Pons (tissue), 1 donor: Measurements from ENCODE around the gene FAM210A.
A peak's percentile ranks its signal among the peaks of the same experiment; 100 is the strongest.
"Not testable (repeated sequence)": the region's sequence is repeated elsewhere in the genome, so short reads cannot be mapped to it uniquely, and the experiment has no call there.

Experiments used
- DNase-seq: peaks from one replicate; pipeline ENCODE4 v3.0.0-alpha.2; 2016; ENCODE audit warnings: low spot score

The FAM210A gene

GRCh38 chr18:13703899-13704298 is 22.5 kb downstream of the FAM210A start:
- no peak for DNase-seq

DNA sequence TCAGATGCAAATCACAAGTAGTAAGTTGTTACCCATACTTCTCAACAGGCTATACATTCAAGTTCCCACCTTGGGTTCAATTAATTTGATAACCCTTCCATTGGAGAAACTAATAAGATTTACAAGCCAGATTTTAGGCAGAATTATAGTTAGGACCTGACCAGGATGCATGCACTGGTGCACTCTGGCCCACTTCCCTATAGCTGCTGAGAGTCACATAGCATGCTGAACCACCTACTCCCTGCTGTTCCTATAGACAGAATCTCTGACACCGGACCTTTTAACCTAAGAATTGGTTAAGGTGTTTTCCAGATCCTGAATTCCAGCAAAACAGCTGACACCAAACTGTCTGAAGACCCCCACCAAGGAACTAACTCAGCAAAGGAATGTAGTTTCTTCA is 26.2 kb downstream of the FAM210A start:
- DNase-seq: no peak

GRCh38 chr18:13696961-13697360 is 29.4 kb downstream of the FAM210A start:
- DNase-seq: no peak

GRCh38 chr18:13695337-13695736 is 31.0 kb downstream of the FAM210A start:
- DNase-seq: not testable (repeated sequence)

DNA sequence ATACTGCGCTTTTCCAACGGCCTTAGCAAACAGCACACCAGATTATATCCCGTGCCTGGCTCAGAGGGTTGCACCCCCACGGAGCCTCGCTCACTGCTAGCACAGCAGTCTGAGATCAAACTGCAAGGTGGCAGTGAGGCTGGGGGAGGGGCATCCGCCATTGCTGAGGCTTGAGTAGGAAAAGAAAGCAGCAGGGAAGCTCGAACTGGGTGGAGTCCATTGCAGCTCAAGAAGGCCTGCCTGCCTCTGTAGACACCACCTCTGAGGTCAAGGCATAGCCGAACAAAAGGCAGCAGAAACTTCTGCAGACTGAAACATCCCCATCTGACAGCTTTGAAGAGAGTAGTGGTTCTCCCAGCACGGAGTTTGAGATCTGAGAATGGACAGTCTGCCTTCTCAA is 36.3 kb downstream of the FAM210A start:
- not testable (repeated sequence) for DNase-seq

DNA sequence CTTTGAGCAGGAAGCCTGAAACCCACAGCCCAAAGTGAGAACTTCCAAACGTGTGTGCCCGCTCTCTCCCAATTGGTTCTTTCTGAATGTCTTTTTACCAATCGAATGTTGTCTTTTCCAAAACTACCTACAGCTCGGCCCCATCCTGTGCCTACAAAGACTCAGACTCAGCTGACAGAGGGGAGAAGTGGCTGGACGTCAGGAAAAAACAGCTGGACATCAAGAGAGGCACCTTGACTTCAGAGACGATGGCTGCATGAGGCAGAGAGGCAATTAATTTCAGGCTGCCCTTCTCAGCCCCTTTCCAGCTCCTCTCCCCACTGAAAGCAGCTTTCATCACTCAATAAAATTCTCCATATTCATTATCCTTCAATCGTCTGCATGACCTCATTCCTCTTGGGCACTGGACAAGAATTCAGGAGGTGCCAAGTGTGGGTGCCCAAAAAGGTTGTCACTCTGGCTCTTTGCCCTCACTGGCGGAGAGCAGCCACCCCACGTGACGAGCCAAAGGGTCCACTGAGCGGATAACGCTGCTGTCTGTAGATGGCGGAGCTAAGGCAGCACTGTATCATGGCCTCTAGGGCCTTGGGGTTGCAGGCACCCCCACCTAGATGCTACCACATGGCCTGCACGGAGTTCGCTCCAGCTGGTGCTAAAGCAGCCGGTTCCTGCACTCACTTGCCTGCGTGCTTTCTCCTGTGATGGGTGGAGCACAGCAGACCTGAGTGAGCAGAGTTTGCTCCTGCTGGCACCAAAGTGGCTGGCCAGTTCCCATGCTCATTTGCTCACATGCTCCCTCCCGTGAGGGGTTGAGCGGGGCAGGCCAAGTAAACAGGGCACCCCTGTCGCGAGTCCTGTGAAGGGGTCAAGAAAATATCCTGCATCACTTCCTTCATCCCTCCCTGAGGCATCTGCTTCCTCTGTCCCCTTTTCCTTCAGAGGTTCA is 37.9 kb downstream of the FAM210A start:
- no peak for DNase-seq

GRCh38 chr18:13684546-13684945 is 41.8 kb downstream of the FAM210A start:
- DNase-seq: no peak

DNA sequence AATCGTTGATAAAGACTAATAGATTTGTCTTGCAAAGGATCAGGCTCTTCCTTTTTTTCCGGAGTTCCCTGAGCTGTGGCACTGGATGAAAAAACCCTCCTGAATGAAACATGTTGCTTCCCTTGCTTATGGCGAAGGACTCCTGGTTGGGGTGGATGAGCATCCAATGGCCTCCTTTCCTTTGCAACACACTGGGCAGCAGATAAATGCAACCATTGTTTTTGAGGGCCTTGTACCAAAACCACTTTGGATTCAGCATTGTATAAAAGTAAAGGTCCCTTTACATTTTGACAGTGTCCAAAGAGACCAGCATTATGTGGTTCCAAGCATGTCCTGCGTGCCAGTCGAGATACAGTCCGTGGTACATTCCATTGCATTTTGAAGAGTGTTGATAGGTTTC is 44.7 kb downstream of the FAM210A start:
- peak; percentile 82 for DNase-seq

GRCh38 chr18:13680612-13681011 is 45.7 kb downstream of the FAM210A start:
- DNase-seq: peak; percentile 69

GRCh38 chr18:13677350-13677749 is 49.0 kb downstream of the FAM210A start:
- not testable (repeated sequence) for DNase-seq

DNA sequence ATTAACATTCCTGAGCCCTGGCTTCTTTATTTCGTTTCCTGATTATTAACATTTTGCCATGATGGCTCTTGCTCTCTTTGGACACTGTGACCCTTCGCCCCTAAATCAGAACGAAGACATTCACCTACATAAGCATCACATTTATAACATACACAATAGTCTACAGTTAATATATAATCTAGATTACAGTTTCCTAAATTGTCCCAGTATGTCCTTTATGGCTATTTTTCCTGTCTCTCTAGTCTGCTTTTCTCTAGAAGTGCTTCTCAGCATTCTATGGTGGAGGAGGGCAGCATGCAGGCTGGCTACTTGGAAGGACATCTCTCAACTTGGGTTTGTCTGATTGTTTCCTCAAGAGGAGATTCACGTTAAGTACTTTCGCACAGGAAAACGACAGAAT is 49.9 kb downstream of the FAM210A start:
- DNase-seq: no peak

DNA sequence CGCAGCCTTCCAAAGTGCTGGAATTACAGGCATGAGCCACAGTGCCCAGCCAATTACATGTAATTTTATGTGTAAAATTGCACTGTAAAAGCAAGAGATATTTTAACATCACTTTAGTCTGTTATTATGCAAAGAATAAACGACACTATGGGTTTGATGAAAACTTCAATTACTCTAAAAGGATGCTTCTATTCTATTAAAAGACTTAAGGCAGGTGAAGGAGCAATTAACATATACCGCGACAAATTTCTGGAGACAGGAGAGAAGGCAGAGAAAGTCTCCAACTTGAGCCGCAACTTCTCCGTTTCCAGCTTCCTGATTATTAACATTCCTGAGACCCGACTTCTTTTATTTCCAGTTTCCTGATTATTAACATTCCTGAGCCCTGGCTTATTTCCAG is 53.7 kb downstream of the FAM210A start:
- no peak for DNase-seq

DNA sequence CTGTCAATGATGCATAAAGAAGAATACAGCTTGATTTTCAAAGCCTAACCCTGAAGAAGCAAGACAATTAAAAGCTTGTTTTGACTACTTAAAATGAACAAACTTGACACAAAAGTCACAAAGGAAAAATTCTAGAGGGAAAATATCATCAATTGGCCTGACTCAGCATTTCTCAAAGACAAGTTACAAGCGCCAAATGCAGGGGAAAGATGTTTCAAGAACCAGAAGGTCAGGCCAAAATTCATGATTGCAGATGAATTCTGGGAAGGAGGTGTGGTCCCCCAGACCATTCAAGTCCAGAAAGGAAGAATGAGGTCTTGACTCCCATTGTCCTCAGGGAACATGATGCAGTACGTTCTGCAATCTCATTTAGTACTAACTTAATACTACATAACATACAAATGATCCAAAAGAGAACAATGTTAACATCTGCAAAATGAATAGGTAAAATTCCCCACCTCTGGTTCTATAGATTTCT is 64.5 kb downstream of the FAM210A start:
- DNase-seq: no peak

GRCh38 chr18:13661051-13661778 is 65.1 kb downstream of the FAM210A start:
- no peak for DNase-seq

DNA sequence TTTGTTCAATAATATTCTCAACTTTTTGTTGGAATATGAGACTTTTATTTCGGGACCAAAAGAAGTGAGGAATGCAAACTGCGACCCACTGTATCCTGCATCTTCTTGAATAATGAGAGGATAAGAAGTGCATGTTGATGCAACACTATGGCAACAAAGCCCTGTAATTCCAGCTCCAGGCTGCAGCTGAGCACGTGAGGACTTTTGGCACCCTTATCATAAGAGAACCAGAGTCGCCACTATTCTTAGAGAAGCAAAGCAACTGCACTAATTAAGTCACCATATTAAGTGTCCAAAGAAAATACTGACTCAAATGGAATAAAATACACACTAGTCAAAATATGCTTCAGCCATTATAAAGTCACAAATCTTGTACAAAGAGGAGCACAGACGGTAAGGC is 65.8 kb downstream of the FAM210A start:
- DNase-seq: no peak

DNA sequence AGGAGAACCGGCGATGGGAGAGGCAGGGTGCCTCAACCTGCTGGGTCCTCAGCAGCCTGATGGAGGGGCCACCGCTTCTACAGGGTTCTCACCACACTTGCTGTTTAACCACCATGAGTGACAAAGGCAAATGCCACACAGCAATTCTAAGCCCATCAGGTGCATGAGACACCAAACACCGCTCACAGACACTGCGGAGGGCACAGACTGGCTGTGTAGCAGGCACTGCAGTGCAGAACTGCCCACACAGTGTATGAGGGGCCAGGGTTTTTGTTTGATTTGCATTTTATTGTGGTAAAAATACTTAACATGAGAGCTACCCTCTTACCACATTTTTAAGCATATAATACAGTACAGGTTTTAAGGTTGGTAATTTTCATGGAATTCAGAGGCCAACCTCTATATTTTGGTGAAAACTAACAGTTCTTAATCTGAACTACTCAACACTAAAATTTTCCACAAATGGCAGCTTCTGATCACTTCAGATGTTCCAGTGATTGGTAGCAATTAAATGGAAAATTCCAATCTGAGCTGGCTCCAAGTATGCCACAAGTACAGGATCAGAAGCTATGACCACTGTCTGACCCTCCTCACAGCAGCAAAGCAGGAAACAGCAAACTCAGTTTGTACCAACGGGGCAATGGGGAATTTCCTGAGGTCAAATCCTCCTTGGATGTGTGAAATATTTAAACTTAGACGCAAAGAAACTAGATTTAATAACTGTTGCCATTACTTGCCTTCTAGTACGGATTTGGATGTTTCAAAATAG is 67.7 kb downstream of the FAM210A start:
- no peak for DNase-seq

GRCh38 chr18:13657974-13658373 is 68.4 kb downstream of the FAM210A start:
- no peak for DNase-seq

DNA sequence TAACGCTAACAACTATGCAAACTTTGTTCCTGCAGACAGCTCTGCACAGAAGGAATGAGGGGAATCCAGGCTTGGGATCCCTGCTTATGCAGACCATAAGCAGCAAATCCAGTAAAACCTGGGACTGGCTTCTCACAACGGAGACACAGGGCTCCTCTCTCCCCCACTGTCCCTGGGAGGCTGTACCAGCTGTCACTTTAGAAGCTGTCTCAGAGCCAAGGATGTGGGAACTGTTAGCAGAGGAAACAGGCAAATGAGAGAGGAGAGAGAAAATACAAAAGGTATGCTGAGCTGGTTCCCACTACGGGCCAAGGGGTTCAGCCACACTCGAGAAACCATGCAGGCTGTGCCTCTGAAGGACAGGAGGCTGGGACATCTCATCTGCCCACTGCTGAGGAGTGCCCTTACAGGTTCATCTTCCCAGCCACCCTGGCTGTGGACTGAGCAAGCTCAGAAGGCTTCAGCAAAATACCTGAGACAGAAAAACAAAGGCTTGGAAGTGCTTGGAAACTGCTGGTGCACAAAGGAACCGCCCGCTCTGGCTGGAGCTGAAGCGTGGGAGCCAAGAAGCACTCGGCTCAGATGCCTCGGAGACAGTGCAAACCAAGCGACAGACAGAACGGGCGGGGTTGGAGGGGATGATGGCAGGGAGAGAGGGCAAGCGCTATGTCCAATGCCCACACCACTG is 72.5 kb downstream of the FAM210A start:
- DNase-seq: peak; percentile 59

DNA sequence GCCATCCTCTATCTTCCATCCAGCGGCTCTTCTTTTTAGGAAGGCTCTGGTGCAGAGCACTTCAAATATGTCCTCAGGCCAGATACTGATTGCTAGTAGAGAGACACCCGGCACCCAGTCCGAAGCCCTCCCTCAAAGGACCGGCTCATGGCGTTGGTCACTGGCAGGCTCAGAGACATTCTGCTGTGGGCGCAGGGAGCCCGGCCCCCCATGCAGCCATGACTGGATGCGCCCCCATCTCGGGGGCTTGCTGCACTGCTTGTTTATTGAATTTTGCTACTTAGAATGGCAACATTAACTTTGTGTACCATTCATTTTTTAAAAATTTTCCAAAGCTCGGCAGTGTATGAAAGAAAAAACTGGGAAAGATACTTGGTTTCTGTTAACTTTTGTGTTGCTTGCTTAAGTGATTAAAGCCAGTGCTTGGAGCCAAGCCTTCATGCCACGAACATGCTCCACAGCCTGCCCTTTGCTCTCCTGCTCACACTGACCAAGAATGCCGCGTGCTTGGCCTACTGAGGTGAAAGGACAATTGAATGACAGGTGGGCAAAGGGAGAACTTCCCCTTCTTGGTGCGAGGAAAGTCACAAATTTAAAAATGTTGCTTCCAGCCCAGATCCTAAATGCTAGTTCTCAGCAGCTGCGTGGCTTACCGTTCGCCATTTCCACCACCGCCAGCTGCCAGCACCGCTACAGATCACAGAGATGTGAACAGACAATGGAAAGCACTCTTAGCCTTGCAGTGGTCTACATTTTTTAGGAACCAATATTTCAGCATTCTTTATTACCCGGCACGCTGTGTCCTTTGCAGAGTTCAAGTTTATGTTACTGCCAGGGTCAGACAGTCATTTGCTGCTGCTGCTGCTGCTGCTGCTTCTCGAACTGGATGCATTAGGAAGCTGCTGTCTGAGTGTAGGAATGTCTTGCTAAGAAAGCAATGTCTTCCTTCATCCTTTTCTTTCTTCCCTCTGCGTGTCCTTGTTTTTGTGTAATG is 76.7 kb downstream of the FAM210A start:
- no peak for DNase-seq

DNA sequence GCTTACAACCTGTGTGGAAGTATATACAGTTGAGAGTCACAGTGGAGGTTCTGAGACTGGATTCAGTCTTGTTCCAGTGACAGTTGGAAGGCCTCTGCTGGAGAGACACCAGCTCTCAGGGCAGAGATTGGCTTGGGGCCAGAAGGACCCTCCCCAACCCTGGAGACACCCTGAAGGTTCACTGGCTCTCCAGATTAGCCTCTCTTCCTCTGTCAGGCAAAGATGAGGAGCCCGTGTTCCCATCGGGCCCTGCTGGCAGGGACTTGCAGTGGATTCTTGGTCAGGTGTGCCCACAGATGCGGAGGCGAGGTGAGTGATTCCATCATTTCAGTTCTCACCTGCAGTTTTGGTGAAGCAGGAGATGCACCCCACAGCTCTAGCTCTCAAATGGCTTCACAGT is 78.6 kb downstream of the FAM210A start:
- no peak for DNase-seq
